ENCODE measurements around the gene DNLZ. TPM values are rescaled to one million over a fixed set of nuclear protein-coding genes. Genes with fewer than 3 reads are reported as not detected.
"Not testable (repeated sequence)": the region's sequence is repeated elsewhere in the genome, so short reads cannot be mapped to it uniquely, and the experiment has no call there.

DNLZ gene
- polyA plus RNA-seq, 2 of the 4 experiments (the other 2 are of a cell fraction), result 8.0 to 19.9 TPM

DNA sequence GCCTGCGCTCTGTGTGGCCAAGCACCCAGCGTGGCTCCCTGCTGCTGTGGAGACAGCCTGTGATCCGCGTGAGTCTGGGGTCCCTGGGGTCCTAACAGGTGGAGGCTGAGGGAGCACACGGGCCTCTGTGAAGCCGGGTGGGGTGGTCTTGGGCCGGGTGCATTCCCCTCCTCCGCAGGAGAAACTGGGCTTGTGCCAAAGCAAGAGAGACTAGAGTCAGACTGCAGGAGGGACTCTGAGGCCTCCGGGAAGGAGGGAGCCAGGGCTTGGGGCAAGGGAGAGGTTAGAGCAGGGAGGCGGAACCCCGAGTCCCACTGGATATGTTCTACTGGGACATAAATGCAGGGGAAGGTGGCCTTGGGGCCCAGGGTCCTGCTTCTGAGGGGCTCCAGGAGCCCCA is 10.5 kb downstream of the DNLZ start:
- POLR2A ChIA-PET, result no interaction called here
- Histone ChIP-seq H3K4me2 (no peak overlapping the region), H3K9me3 (no peaks in the 10 kb centered on the region), H3K27ac (no peak overlapping the region), H3K4me1 (peaks cover 27% of the 10 kb centered on the region), H3K4me3 (no peak overlapping the region)
- ATAC-seq, result 0 out of 6 replicates have a peak, but pooled peaks of 1 of the 2 experiments have one; percentile 2
- no peak for TF ChIP-seq RARB (CRISPR knock-in tag; IDR thresholded peaks at IDR 0.05)
- TF ChIP-seq, protein P1, sequence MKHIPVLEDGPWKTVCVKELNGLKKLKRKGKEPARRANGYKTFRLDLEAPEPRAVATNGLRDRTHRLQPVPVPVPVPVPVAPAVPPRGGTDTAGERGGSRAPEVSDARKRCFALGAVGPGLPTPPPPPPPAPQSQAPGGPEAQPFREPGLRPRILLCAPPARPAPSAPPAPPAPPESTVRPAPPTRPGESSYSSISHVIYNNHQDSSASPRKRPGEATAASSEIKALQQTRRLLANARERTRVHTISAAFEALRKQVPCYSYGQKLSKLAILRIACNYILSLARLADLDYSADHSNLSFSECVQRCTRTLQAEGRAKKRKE (CRISPR knock-in tag; IDR thresholded peaks at IDR 0.05; ENCODE audit: low read depth), result no peak
- TF ChIP-seq EP300 (IDR thresholded peaks at IDR 0.05), result no peak
- TF ChIP-seq, protein P2, sequence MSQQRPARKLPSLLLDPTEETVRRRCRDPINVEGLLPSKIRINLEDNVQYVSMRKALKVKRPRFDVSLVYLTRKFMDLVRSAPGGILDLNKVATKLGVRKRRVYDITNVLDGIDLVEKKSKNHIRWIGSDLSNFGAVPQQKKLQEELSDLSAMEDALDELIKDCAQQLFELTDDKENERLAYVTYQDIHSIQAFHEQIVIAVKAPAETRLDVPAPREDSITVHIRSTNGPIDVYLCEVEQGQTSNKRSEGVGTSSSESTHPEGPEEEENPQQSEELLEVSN (IDR thresholded peaks at IDR 0.05; ENCODE audit: borderline replicate concordance, low read depth), result no peak
- TF ChIP-seq FOSL2 (IDR thresholded peaks at IDR 0.05), result no peak
- TF ChIP-seq FOSL2 (CRISPR knock-in tag; IDR thresholded peaks at IDR 0.05), result no peak
- TF ChIP-seq, protein P3, sequence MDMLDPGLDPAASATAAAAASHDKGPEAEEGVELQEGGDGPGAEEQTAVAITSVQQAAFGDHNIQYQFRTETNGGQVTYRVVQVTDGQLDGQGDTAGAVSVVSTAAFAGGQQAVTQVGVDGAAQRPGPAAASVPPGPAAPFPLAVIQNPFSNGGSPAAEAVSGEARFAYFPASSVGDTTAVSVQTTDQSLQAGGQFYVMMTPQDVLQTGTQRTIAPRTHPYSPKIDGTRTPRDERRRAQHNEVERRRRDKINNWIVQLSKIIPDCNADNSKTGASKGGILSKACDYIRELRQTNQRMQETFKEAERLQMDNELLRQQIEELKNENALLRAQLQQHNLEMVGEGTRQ (IDR thresholded peaks at IDR 0.05), result no peak
- no peak for TF ChIP-seq CBX8 (IDR thresholded peaks at IDR 0.05)
- TF ChIP-seq, protein P4, sequence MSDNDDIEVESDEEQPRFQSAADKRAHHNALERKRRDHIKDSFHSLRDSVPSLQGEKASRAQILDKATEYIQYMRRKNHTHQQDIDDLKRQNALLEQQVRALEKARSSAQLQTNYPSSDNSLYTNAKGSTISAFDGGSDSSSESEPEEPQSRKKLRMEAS (IDR thresholded peaks at IDR 0.05), result no peak
- TF ChIP-seq ZFP36 (IDR thresholded peaks at IDR 0.05; ENCODE audit: borderline replicate concordance, partially characterized antibody), result no peak
- no peak for TF ChIP-seq FOSB (CRISPR knock-in tag; IDR thresholded peaks at IDR 0.05)
- TF ChIP-seq, protein P5, sequence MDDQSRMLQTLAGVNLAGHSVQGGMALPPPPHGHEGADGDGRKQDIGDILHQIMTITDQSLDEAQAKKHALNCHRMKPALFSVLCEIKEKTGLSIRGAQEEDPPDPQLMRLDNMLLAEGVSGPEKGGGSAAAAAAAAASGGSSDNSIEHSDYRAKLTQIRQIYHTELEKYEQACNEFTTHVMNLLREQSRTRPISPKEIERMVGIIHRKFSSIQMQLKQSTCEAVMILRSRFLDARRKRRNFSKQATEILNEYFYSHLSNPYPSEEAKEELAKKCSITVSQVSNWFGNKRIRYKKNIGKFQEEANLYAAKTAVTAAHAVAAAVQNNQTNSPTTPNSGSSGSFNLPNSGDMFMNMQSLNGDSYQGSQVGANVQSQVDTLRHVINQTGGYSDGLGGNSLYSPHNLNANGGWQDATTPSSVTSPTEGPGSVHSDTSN (IDR thresholded peaks at IDR 0.05), result no peak
- TF ChIP-seq NR3C1 (IDR thresholded peaks at IDR 0.05), result no peak
- no peak for TF ChIP-seq KDM1A (IDR thresholded peaks at IDR 0.05; ENCODE audit: low read depth)
- no peak for TF ChIP-seq HOXB5 (CRISPR knock-in tag; IDR thresholded peaks at IDR 0.05)
- TF ChIP-seq SREBF2 (IDR thresholded peaks at IDR 0.05), result no peak
- no peak for TF ChIP-seq PHF8 (IDR thresholded peaks at IDR 0.05; ENCODE audit: borderline replicate concordance, low read depth)
- no peak for TF ChIP-seq EHF (CRISPR knock-in tag; IDR thresholded peaks at IDR 0.05)
- TF ChIP-seq CEBPB (IDR thresholded peaks at IDR 0.05), result no peak
- CTCF ChIA-PET, result interaction anchor here (1.6 to 2.0 kb wide), 4 partner anchors 10 to 36 kb away, joined by 3 to 15 read pairs (median 7); partner anchors contain the start of gene DNLZ
- no peak for DNase-seq (ENCODE audit: low read depth in 1 of 2, low spot score in 1 of 2)
- 68% methylated on average over 6 of the region's 11 CpGs for WGBS (ENCODE audit: missing lambda C conversion rate)
- no peak for FAIRE-seq

DNA sequence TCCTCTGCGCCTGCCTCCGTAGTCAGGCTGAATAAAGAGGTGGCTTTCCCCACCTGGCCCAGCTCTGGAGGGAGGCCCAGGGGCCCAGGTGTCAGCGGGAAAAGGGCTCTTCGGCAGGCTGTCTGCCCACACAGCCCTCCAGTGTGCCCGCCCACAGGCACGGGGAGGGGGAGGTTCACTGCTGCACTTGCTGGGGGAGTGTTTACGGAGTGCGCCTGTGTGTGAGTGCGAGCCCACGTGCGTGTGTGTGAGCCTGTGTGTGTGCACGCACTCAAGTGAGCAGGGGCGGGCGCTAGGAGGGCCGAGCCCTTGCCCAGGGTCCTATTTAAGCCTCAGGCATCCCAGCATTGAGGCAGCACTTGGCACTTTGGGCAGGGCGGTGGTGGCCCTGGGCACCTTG is 10.9 kb downstream of the DNLZ start:
- H3K9me3 ChIP-seq, result no peaks in the 10 kb centered on the region
- WGBS (ENCODE audit: missing lambda C conversion rate), result 92% methylated on average over 15 of the region's 16 CpGs
- TF ChIP-seq ZSCAN20 (CRISPR knock-in tag; IDR thresholded peaks at IDR 0.05) (no peak), CHD4 (IDR thresholded peaks at IDR 0.05; ENCODE audit: borderline replicate concordance) (no peak), HDAC2 (IDR thresholded peaks at IDR 0.05) (no peak), NFE2L2 (conservative IDR thresholded peaks at IDR 0.05; ENCODE audit: low read length) (no peak), ESRRA (IDR thresholded peaks at IDR 0.05; ENCODE audit: borderline replicate concordance, low read length) (no peak), GATA3 (IDR thresholded peaks at IDR 0.05; ENCODE audit: borderline replicate concordance) (no peak), ZC3H11A (IDR thresholded peaks at IDR 0.05) (no peak), ZNF302 (CRISPR knock-in tag; IDR thresholded peaks at IDR 0.05) (no peak), MYC (IDR thresholded peaks at IDR 0.05; ENCODE audit: borderline replicate concordance, low read length) (no peak), CEBPB (IDR thresholded peaks at IDR 0.05) (no peak), ZFP36 (IDR thresholded peaks at IDR 0.05; ENCODE audit: borderline replicate concordance, partially characterized antibody) (no peak), RARB (CRISPR knock-in tag; IDR thresholded peaks at IDR 0.05) (no peak), CHD2 (IDR thresholded peaks at IDR 0.05; ENCODE audit: low read length, partially characterized antibody) (no peak)
- TF ChIP-seq, protein P6, sequence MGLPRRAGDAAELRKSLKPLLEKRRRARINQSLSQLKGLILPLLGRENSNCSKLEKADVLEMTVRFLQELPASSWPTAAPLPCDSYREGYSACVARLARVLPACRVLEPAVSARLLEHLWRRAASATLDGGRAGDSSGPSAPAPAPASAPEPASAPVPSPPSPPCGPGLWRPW (IDR thresholded peaks at IDR 0.05), result no peak
- POLR2A ChIA-PET, result interaction anchor here (0.5 to 1.0 kb wide), 2 partner anchors 10 to 848 kb away, joined by 4 to 6 read pairs; no protein-coding TSS in a partner anchor
- no peak for ATAC-seq
- H3K4me1 ChIP-seq, result peaks cover 27% of the 10 kb centered on the region
- no peak for FAIRE-seq
- H3K27ac ChIP-seq, result no peak overlapping the region
- CTCF ChIA-PET, result interaction anchor here (1.6 kb wide), 1 partner anchor 10 kb away, joined by 8 read pairs; the partner anchor contains the start of gene DNLZ
- DNase-seq (ENCODE audit: low read depth in 1 of 2, low spot score in 1 of 2), result no peak
- no peak overlapping the region for H3K4me2 ChIP-seq
- no peak overlapping the region for H3K4me3 ChIP-seq

DNA sequence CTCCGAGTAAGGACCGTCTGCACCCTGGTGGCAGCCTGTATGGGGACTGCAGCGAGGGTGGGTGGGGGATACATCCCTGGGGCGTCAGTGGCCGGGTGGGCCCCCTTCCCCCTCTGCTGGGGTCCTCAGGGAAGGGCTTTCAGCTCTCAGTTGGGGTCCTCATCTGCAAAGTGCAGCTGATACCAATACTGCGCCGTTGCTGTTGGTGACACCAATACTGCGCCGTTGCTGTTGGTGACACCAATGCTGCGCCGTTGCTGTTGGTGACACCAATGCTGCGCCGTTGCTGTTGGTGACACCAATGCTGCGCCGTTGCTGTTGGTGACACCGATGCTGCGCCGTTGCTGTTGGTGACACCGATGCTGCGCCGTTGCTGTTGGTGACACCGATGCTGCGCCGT is 11.7 kb downstream of the DNLZ start:
- H3K4me1 ChIP-seq, result peaks cover 27% of the 10 kb centered on the region
- WGBS (ENCODE audit: missing lambda C conversion rate), result 96% methylated on average over 13 of the region's 24 CpGs
- not testable (repeated sequence) for H3K4me2 ChIP-seq; H3K9me3 ChIP-seq; H3K4me3 ChIP-seq; H3K27ac ChIP-seq; ATAC-seq; DNase-seq (ENCODE audit: low read depth in 1 of 2, low spot score in 1 of 2); FAIRE-seq
- POLR2A ChIA-PET, result interaction anchor here (1.0 kb wide), 1 partner anchor 11 kb away, joined by 4 read pairs; no protein-coding TSS in a partner anchor
- CTCF ChIA-PET, result interaction anchor here (1.6 kb wide), 1 partner anchor 11 kb away, joined by 8 read pairs; the partner anchor contains the start of gene DNLZ

All from A549 (cell line).